HG02759 (cell line): Measurements from ENCODE around the gene RIMBP3C.
"Not testable (repeated sequence)": the region's sequence is repeated elsewhere in the genome, so short reads cannot be mapped to it uniquely, and the experiment has no call there.

Experiments used
- ATAC-seq: cut with Tn5 transposase; IDR thresholded peaks from one replicate; pipeline ENCODE4 v1.9.1; 2021; ENCODE audit warnings: mild to moderate bottlenecking, moderate library complexity; ENCODE audit not compliant: unreplicated experiment

Gene RIMBP3C, protein sequence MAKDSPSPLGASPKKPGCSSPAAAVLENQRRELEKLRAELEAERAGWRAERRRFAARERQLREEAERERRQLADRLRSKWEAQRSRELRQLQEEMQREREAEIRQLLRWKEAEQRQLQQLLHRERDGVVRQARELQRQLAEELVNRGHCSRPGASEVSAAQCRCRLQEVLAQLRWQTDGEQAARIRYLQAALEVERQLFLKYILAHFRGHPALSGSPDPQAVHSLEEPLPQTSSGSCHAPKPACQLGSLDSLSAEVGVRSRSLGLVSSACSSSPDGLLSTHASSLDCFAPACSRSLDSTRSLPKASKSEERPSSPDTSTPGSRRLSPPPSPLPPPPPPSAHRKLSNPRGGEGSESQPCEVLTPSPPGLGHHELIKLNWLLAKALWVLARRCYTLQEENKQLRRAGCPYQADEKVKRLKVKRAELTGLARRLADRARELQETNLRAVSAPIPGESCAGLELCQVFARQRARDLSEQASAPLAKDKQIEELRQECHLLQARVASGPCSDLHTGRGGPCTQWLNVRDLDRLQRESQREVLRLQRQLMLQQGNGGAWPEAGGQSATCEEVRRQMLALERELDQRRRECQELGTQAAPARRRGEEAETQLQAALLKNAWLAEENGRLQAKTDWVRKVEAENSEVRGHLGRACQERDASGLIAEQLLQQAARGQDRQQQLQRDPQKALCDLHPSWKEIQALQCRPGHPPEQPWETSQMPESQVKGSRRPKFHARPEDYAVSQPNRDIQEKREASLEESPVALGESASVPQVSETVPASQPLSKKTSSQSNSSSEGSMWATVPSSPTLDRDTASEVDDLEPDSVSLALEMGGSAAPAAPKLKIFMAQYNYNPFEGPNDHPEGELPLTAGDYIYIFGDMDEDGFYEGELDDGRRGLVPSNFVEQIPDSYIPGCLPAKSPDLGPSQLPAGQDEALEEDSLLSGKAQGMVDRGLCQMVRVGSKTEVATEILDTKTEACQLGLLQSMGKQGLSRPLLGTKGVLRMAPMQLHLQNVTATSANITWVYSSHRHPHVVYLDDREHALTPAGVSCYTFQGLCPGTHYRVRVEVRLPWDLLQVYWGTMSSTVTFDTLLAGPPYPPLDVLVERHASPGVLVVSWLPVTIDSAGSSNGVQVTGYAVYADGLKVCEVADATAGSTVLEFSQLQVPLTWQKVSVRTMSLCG (N-terminal part only)

DNA sequence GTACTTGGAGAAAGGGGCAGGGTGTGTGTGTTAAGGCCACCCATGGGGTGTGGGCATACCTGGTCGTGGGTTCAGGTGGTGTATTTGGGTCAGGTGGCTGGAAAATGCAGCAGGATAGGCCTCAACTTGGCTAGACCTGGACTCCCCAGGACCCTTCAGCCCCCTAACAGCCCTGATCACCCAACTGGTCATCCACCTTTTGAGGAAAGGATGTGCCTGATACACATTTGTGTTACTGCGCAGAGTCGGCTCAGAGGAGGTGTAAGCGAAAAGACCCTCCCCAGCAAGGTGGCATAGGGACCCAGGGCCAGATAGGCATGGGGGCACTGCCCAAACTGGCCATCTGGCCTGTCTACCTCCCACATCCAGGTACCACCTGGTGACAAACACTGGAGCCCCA lies at the start of gene RIMBP3C:
Gene RIMBP3C, minus strand, starts transcription at position 101 of the 400 bp plus-strand sequence. CDS start 485 bp downstream, outside the sequence.
- not testable (repeated sequence) for ATAC-seq

DNA sequence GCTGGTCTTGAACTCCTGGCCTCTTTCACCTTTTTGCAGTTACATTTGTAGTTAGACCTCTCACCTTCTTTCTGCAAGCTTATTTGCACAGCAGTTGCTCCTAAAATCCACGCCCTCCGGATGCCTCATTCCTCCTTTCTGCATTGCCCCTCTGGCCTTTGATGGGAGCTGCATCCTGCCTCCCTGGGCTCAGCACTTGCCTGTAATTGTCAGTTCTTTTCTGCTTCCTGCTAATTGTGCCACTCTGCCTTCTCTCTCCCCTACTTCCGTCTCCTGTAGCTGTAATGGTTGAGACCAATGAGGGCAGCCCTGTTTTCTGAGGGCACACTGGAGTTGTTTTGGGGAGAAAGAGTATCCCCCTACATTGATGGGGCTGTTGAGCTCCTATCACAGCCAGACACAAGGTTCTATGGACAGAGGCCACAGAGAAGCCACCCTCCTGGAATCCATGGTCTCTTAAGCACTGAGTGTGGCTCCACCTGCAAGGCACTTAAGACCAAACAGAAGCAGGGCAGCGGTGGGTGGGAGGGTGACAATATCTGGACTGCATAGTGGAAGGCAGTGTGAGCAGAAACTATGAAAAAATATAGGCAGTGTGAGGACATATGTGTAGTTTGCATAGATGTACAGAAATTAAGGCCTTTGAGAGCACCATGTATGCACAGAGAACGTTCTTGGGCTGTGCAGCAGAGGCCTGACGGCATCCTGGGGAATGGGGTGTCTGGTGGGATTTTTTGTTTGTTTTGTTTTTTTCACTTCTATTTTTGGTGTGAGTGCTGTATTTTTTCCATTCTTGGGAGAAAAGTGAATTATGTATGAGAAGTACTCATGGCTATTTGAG lies 48.0 kb upstream of the RIMBP3C start:
- no peak for ATAC-seq

DNA sequence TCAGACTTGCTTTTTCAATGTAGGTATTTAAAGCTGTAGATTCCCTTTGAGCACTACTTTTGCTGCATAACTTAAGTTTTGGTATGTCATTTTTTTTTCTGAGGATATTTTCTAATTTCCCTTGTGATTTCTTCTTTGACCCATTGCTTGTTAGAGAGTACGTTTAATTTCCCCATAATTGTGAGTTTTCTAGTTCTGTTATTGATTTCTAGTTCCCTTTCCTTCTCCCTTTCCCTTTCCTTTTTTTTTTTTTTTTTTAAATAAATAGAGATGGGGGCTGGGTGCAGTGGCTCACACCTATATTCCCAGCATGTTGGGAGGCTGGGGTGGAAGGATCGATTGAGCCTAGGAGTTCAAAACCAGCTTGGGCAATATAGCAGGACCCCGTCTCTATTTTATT lies 47.0 kb upstream of the RIMBP3C start:
- no peak for ATAC-seq

DNA sequence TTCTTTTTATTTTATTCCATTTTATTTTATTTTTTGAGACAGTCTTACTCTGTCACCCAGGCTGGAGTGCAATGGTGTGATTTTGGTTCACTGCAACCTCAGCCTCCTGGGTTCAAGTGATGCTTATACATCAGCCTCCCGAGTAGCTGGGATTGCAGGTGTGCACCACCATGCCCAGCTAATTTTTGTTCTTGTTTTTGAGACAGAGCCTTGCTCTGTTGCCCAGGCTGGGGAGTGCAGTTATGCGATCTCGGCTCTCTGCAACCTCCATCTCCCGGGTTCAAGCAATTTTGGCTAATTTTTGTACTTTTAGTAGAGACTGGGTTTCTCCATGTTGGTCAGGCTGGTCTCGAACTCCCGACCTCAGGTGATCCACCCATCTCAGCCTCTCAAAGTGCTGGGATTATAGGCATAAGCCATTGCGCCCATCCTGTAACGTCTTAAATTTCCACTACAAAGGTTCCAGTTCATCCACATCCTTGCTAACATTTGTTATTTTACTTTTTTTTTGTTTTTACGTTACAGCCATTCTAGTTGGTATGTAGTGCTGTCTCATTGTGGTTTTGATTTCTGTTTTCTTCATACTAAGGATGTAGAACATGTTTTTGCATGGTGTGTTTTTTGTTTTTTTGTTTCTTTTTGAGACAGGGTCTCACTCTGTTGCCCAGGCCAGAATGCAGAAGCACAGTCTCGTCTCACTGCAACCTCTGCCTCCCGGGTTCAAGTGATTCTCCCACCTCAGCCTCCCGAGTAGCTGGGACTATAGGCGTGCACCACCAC lies 45.3 kb upstream of the RIMBP3C start:
- ATAC-seq: not testable (repeated sequence)

DNA sequence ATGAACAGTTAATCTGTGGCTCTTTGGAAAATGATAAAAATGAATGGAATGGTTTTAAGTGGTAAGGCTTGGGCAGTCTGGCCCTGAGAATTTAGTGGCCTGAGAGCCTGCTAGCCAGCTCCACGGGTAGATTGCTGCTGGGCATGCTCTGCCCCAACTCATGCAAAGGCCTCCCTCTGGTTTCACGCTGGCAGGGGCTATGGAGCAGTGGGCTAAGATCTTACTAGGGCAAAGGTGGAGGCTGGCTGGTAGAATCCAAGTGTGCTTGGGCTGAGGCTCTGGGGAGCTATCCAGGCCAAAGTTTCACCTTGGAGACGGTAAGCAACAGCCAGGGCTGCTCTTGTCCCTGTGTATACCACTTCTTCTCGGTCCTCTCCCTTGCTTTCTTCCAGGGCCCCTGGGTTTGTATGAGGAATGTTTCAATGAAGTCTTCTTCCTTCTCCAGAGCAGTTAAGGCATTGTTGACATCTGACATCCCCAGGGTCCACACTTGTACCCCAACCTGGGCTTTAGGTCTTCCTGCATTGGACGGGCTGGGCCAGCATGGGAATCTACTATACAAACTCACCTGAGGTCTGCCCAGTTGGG lies 43.7 kb upstream of the RIMBP3C start:
- no peak for ATAC-seq

DNA sequence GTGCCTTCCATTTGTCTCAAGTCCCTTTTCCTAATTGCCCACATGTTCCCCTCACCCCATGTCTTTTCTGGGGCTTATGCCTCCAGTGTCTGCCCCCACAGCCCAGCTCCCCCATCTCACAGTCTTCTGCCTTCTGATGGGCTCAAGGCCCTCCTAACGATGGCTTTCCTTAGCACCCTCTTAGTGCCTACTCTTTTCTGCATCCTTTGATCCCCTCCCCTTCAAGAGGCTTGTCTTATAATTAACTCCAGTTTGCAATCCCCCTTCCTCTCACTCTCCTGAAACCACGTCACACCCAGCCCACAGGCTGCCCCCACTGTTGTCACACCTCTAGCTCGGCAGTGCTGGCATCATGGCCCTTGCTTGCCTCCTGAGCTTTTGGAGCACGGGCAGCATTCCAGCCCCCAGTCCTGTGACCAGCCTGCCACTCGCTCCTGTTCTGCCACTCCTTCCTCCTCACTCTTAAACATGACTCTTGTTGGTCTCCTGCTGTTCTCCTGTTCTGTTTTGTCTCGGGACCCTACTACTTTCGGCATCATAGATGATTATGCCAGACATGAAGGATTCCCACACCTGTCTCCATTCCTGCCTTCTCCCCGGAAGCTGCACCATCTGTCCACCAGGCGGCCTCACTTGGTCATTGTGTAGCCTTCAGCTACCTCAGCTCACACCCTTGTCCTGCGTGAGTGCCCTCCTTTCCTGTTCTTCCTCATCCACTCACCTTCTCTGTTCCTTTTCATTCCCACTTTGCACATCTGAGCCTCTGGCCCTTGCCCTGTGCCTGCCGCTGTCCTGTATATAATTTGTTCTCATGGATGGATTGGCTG lies 42.4 kb upstream of the RIMBP3C start:
- ATAC-seq: no peak

DNA sequence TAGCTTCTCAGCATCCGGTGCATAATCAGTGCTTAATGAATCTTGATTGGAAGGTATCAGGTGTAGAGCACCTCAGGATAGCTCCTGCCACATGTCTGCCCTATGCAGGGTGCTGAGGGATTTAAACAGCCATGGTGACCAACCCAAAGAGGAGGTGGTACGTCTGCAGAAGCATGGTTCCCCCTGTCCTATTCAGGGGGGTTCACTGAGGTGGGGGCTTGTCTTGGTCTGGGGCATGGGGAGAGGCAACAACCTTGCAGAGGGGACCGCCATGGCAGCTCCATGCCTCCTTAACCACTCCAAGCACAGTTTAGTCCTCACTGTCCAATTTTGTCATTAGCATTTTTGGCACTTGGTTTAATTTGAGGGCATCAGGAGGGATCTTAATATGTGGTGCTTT lies 41.2 kb upstream of the RIMBP3C start:
- no peak for ATAC-seq

DNA sequence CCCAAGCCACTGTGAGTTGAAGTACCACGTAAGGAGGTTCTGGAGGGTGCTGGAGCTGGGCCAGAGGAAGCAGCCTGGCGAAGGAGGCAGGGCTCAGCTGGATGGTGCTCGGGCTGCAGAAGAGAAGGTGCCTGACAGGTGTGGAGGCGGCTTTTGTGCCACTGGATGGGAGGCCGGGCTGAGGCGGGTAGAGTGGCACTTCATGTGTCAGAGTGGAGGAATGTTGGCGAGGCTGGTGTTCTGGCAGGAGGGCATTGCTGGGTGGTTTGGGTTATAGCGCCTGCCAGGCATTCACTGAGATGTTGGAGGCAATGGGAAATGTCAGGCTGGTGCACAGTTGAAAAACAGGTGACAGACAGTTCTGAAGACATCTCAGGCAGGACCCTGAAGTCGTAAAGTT lies 40.4 kb upstream of the RIMBP3C start:
- ATAC-seq: no peak

DNA sequence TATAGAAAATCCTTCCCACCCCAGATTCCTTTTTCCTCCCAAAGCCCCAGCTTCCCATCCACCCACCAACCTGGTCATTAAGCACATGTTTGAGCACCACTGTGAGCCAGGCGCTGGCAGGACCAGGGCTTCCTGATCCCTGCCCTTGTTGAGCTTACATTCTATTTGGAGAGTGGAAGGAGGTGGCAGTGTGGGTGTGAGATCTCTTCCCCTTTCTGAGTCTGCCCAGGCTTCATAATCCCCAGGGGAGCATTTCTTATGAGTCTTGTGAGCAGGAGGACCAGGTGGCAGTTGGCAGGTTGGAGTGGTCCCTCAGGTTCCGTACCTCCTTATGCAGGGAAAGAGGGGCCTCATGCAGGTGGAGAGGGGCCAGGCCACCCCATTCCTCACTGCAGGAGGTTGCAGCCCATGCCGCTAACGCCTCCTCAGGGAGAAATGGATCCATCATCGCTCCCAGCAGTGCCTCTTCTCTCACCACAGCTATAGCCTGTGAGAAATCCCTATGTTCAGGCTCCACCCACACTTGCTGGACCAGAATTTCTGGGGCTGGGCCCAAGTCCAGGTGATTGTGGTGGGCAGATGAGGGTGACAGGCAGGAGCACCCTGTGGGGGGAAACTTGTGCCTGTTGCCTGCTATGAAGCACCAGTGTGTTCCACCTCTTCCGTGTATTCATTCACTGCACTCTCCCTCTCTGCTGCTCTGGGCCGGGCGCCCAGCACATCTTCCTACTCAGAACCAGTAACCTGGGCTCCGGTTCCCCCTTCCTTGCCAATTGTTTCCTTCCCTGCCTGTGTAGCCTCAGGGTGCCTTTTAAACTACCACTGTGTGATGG lies 39.8 kb upstream of the RIMBP3C start:
- ATAC-seq: no peak

DNA sequence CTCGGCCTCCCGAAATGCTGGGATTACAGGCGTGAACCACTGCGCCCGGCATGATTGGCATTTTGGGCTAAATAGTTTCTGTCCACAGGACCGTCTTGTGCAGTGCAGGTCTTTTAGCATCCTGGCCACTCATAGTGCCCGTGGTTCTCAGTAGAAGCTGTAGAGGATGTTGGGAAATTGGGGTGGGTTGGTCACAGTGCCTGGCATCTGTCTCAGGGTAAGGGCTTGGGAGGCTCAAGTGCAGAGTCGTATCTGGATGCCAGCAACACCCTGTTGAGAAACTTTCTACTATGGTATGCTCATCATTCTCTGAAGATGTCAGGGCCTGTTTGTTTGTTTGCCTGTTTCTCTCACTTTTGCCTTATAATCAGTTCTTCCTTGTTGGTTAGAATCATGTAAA lies 38.1 kb upstream of the RIMBP3C start:
- ATAC-seq: no peak

DNA sequence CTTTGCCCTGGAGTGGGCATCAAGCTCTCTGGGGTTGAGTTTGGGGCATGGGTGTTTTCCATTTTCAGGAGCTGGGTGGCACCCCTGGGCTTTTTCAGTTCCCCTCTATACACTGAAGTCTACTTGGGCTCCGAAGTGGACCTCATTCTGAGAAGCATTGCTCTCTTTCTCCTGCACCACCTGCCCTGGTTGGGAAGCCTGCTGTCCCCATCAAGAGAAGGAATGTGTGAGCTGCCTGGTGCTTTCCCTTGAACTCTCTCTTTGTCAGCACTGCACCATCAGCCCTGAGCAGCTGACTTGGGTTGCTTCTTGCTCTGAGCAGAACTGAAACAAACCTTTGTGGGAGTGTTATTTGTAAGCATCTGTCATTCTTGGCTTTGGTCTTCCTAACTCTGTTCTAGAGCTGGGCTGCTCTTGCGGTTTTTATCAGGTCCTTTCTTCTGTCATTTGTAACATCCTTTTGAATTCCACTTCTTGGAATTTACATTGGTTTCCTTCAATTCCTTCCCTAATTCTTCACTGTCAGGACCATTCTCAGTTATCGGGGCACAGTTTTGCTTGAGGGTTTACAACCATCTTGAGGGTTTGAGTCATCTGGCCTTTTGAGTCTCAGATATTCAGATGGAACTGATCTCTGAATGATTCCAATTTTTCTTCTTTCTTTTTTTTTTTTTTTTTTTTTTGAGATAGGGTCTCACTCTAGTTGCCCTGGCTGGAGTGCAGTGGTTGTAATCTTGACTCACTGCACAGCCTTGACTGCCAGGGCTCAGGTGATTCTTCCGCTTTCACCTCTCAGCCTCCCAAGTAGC lies 36.7 kb upstream of the RIMBP3C start:
- ATAC-seq: peak; percentile 87

DNA sequence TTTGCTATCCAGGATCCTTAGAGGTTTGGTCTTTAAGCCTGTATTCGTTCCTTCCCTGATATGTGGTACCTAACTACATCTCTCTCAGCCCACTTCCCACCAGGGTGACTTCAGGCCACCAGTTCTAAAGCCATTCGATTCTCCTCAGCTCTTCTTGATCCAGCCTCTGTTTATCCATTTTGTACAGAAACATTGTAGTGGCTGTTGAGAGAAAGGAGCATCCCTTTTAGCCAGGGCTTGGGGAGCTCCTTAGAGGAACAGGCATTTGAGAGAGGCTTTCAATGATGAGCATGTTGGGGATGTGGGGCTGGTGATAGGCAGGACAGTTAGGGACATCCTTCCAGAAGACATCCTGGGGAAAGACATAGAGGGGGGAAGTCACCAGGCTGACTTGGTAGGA lies 34.1 kb upstream of the RIMBP3C start:
- no peak for ATAC-seq

DNA sequence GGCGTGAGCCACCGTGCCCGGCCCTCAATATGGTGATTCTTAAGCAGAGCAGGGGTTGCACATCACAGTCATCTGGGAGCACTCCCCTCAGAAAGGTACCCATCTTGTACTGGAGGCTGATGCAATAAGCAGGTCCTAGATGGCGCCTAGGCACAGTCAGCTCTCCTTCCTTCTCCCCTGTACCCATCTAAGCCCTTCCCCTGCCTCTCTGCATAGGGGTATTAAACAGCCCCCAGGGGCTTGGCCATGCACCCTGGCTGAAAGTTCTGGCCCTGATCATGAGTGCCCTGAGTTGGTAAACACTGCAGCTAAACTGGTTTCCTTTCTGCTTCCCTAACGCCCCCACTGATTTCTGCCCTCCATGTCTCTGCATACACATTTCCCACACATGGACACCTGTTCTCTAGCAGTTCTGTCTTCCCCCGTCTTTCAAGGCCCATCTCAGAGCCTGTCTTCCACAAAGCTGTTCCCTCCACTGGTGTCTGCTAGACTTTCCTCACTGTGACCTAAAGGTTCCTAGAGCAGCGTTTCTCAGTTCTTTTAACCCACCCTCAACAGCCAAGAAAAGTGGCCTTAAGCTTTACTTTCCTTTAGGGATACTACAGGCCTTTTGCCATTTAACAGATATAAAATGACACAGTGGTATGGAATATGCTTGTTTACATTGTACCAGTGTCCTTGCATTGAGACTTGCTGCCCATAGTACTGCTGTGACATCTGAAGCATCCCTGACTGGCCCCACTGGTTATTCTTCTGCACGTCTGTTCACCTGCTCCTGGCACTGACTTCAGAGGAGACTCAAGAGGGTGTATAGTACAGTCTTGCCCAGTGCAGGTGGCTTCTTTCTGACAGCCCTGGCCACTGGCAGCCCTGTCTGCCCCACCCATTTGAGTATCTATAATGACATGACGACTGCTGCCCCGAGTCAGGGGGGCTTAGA lies 31.8 kb upstream of the RIMBP3C start:
- ATAC-seq: no peak

DNA sequence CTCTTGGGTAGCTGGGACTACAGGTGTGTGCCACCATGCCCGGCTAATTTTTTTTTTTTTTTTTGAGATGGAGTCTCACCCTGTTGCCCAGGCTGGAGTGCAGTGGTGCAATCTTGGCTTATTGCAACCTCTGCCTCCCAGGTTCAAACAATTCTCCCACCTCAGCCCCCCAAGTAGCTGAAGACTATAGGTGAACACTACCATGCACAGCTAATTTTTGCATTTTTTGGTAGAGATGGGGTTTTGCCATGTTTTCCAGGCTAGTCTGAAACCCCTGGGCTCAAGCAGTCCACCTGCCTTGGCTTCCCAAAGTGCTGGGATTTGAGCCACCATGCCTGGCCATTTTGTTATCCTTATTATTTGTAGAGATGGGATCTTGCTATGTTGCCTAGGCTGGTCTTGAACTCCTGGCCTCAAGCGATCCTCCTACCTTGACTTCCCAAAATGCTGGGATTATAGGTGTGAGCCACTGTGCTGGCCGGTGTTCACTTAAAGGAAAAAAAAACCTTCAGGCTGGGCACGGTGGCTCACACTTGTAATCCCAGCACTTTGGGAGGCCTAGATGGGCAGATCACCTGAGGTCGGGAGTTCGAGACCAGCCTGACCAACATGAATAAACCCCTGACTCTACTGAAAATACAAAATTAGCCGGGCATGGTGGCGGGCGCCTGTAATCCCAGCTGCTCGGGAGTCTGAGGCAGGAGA lies 29.9 kb upstream of the RIMBP3C start:
- not testable (repeated sequence) for ATAC-seq

DNA sequence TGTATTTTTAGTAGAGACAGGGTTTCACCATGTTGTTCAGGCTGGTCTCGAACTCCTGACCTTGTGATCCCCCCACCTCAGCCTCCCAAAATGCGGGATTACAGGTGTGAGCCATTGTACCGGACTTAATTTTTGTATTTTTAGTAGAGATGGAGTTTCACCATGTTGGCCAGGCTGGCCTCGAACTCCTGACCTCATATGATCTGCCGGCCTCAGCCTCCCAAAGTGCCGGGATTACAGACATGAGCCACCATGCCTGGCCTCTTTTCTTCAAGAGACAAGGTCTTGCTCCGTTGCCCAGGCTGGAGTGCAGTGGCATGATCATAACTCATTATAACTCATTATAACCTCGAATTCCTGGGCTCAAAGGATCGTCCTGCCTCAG lies 29.4 kb upstream of the RIMBP3C start:
- not testable (repeated sequence) for ATAC-seq
